CD14-positive monocyte (primary cell): ENCODE measurements around the gene KRT74. TPM values are rescaled to one million over a fixed set of nuclear protein-coding genes. Genes with fewer than 3 reads are reported as not detected.

Experiments
- DNase-seq, 3 donors: peaks; one replicate each; pipeline ENCODE4 v3.0.0-alpha.2; 2011 to 2022
- H2AFZ ChIP-seq: 2 replicates; pipeline ENCODE4 v1.6.0; 2012; ENCODE audit warnings: mild to moderate bottlenecking, low read depth, low read length, inconsistent platforms; ENCODE audit not compliant: insufficient read depth, poor library complexity, severe bottlenecking
- H3K27ac ChIP-seq, 2 donors: 1 replicate in 1 of 2; 2 replicates in 1 of 2; pipeline ENCODE4 v1.5.1; 2012 to 2013; ENCODE audit warnings: low read length in 2 of 2, control low read depth in 1 of 2, inconsistent platforms in 1 of 2, low read depth in 1 of 2, mild to moderate bottlenecking in 1 of 2
- H3K27me3 ChIP-seq, 2 donors: one replicate each; pipeline versions ENCODE4 v1.6.0 to v1.6.1; 2011 to 2013; ENCODE audit warnings: low read length in 2 of 2; ENCODE audit not compliant: control insufficient read depth in 2 of 2, insufficient read depth in 2 of 2
- H3K36me3 ChIP-seq, 2 donors: replicated peaks in 1 of 2; 1 replicate in 1 of 2; 2 replicates in 1 of 2; pipeline versions ENCODE4 v1.5.1 to v1.6.1; 2012 to 2013; ENCODE audit warnings: low read length in 2 of 2, control low read depth in 1 of 2, inconsistent platforms in 1 of 2, mild to moderate bottlenecking in 1 of 2; ENCODE audit not compliant: insufficient read depth in 2 of 2, control insufficient read depth in 1 of 2
- H3K4me1 ChIP-seq, 2 donors: 1 replicate in 1 of 2; 2 replicates in 1 of 2; pipeline versions ENCODE4 v1.5.1 to v1.6.1; 2012 to 2013; ENCODE audit warnings: low read length in 2 of 2, control low read depth in 1 of 2, inconsistent platforms in 1 of 2, mild to moderate bottlenecking in 1 of 2, moderate library complexity in 1 of 2; ENCODE audit not compliant: insufficient read depth in 2 of 2, control insufficient read depth in 1 of 2
- H3K4me2 ChIP-seq: replicated peaks from 2 replicates; pipeline ENCODE3; 2012; ENCODE audit warnings: low read length, moderate library complexity, mild to moderate bottlenecking; ENCODE audit not compliant: poor library complexity, severe bottlenecking; ENCODE audit errors: extremely low read depth
- H3K4me3 ChIP-seq, 3 experiments: fragments of 200-600 bp in 1 of 3; sonication (generic) in 1 of 3; replicated peaks in 1 of 3; 1 replicate in 2 of 3; 2 replicates in 1 of 3; pipeline ENCODE4 v1.5.1; 2011 to 2013; ENCODE audit warnings: low read length in 3 of 3, mild to moderate bottlenecking in 3 of 3, control low read depth in 2 of 3, low read depth in 2 of 3, inconsistent platforms in 1 of 3, moderate library complexity in 1 of 3
- H3K79me2 ChIP-seq: 2 replicates; pipeline ENCODE4 v1.6.0; 2012; ENCODE audit warnings: mild to moderate bottlenecking, control low read depth, inconsistent platforms, low read length, moderate library complexity; ENCODE audit not compliant: insufficient read depth
- H3K9ac ChIP-seq: 2 replicates; pipeline ENCODE4 v1.6.0; 2017; ENCODE audit warnings: low read length, mild to moderate bottlenecking; ENCODE audit not compliant: insufficient read depth, poor library complexity, severe bottlenecking
- H3K9me3 ChIP-seq, 2 donors: replicated peaks in 1 of 2; 1 replicate in 1 of 2; 2 replicates in 1 of 2; pipeline versions ENCODE4 v1.5.1 to v1.6.1; 2012 to 2013; ENCODE audit warnings: low read length in 2 of 2, control low read depth in 1 of 2; ENCODE audit not compliant: control insufficient read depth in 1 of 2, insufficient read depth in 1 of 2
- H4K20me1 ChIP-seq: 2 replicates; pipeline ENCODE4 v1.6.0; 2012; ENCODE audit warnings: mild to moderate bottlenecking, low read length, control low read depth, moderate library complexity; ENCODE audit not compliant: insufficient read depth
- H3K27ac Mint-ChIP-seq, 7 donors: one replicate each; pipeline ENCODE4 v1.8.0; 2020; ENCODE audit warnings: mild to moderate bottlenecking in 7 of 7, mixed read lengths in 7 of 7, moderate library complexity in 6 of 7, inconsistent platforms in 2 of 7
- H3K27me3 Mint-ChIP-seq, 3 donors: one replicate each; pipeline ENCODE4 v1.8.0; 2021 to 2022; ENCODE audit warnings: low read depth in 3 of 3, mild to moderate bottlenecking in 3 of 3, mixed read lengths in 3 of 3, moderate library complexity in 3 of 3, inconsistent platforms in 1 of 3
- H3K36me3 Mint-ChIP-seq, 2 donors: one replicate each; pipeline ENCODE4 v1.8.0; 2020; ENCODE audit warnings: mixed read lengths in 2 of 2, inconsistent platforms in 1 of 2, mild to moderate bottlenecking in 1 of 2
- H3K4me1 Mint-ChIP-seq: one replicate; pipeline ENCODE4 v1.8.0; 2020; ENCODE audit warnings: mild to moderate bottlenecking, mixed read lengths
- H3K4me3 Mint-ChIP-seq, 2 donors: one replicate each; pipeline ENCODE4 v1.8.0; 2020; ENCODE audit warnings: mild to moderate bottlenecking in 2 of 2, mixed read lengths in 2 of 2, moderate library complexity in 1 of 2
- H3K9me3 Mint-ChIP-seq, 7 donors: one replicate each; pipeline ENCODE4 v1.8.0; 2020 to 2022; ENCODE audit warnings: mixed read lengths in 7 of 7, mild to moderate bottlenecking in 6 of 7, moderate library complexity in 6 of 7, inconsistent platforms in 2 of 7
- CTCF ChIP-seq: fragments of 200-600 bp; IDR thresholded peaks from one replicate; pipeline ENCODE4 v1.8.0; 2022; ENCODE audit warnings: antibody characterized with exemption, mild to moderate bottlenecking
- whole genome bisulfite sequencing: methylation state at CpG from one replicate; pipeline ENCODE4 v1.1.5; 2013; ENCODE audit warnings: missing lambda C conversion rate; ENCODE audit not compliant: insufficient coverage; 5-methylcytosine and 5-hydroxymethylcytosine counted together
- intact Hi-C, 2 donors: fragments of 100-400 bp; cut with micrococcal nuclease; formaldehyde crosslinking; loops; one replicate each; pipeline versions ENCODE4 v1.15.0 to v1.15.1; 2023
- polyA plus RNA-seq, 3 donors: library from polyadenylated mRNA; depleted of rRNA in 1 of 3; unstranded in 2 of 3; stranded (reverse) in 1 of 3; fragments of 300-500 nt in 2 of 3; fragments of >200 nt in 1 of 3; fragmentation: Illumina TruSeq in 2 of 3; gene quantifications; 1 replicate in 2 of 3; 2 replicates in 1 of 3; pipeline ENCODE4 v1.2.3, GENCODE V29; 2012 to 2021

The KRT74 gene
- polyA plus RNA-seq, 3 donors, result not detected

- Mint-ChIP-seq H3K4me3 (no peak overlapping the region), H3K27me3 (peaks cover 0 to 5% (median 4%) of the 10 kb centered on the region in 3 donors), H3K27ac (no peak overlapping the region), H3K4me1 (no peaks in the 10 kb centered on the region), H3K36me3 (no peaks in the 10 kb centered on the region), H3K9me3 (no peaks in the 10 kb centered on the region)
- Histone ChIP-seq H4K20me1 (no peaks in the 10 kb centered on the region), H3K79me2 (no peaks in the 10 kb centered on the region), H3K36me3 (no peaks in the 10 kb centered on the region), H3K4me1 (no peaks in the 10 kb centered on the region), H2AFZ (no peak overlapping the region), H3K9ac (no peak overlapping the region), H3K9me3 (no peaks in the 10 kb centered on the region), H3K27me3 (no peaks in the 10 kb centered on the region), H3K4me3 (no peak overlapping the region), H3K27ac (no peak overlapping the region), H3K4me2 (no peak overlapping the region)
- DNase-seq, result no peak
- 82% methylated on average over 1 of the region's 3 CpGs for WGBS
- intact Hi-C loops, result no loop called here
- no peak for TF ChIP-seq CTCF
Measured at GRCh38 chr12:52585066-52585465, 11.4 kb upstream of the KRT74 start.

- no peaks in the 10 kb centered on the region for H3K4me1 ChIP-seq
- H3K27me3 ChIP-seq, result no peaks in the 10 kb centered on the region
- no peak overlapping the region for H2AFZ ChIP-seq
- intact Hi-C loops, result loop anchor here in 1 of 2 donors (5.0 kb wide), 1 partner anchor 293 kb away; no protein-coding TSS in a partner anchor
- no peaks in the 10 kb centered on the region for H4K20me1 ChIP-seq
- H3K4me2 ChIP-seq, result no peak overlapping the region
- H3K27ac ChIP-seq, result no peak overlapping the region
- 98% methylated on average over 9 of the region's 9 CpGs for WGBS
- Mint-ChIP-seq H3K27ac (no peak overlapping the region), H3K4me3 (no peak overlapping the region), H3K4me1 (no peaks in the 10 kb centered on the region), H3K27me3 (peaks cover 2 to 6% (median 4%) of the 10 kb centered on the region in 3 donors), H3K36me3 (no peaks in the 10 kb centered on the region), H3K9me3 (no peaks in the 10 kb centered on the region)
- H3K9ac ChIP-seq, result no peak overlapping the region
- DNase-seq, result no peak
- H3K9me3 ChIP-seq, result no peaks in the 10 kb centered on the region
- no peaks in the 10 kb centered on the region for H3K36me3 ChIP-seq
- TF ChIP-seq CTCF, result no peak
- no peaks in the 10 kb centered on the region for H3K79me2 ChIP-seq
- no peak overlapping the region for H3K4me3 ChIP-seq
Measured at GRCh38 chr12:52584156-52584682, 10.6 kb upstream of the KRT74 start.
